ENCODE results near the gene UBE4B.

DNA sequence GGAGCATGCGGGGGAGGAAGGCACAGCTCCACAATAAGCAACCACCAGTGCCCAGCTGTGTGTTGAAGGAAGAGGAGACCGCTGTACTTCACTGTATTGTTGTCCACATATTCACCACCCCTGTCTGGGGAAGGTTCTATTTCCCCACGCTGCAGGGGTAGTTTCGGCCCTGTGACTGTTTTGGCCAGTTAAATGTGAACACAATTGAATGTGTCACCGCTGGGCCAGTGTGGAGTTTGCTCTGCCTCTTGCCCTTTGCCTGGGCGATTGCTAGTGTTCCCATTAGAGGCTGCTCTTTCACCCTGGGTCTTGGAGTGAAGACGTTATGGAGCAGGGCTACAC lies 32.6 kb downstream of the UBE4B start:
- TF ChIP-seq POLR2AphosphoS5 (IDR thresholded peaks at IDR 0.05; ENCODE audit: low read depth, low read length), result no peak
- TF ChIP-seq, protein P1, sequence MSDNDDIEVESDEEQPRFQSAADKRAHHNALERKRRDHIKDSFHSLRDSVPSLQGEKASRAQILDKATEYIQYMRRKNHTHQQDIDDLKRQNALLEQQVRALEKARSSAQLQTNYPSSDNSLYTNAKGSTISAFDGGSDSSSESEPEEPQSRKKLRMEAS (IDR thresholded peaks at IDR 0.05), result no peak
- TF ChIP-seq SIN3A (IDR thresholded peaks at IDR 0.05; ENCODE audit: low read depth), result no peak
- TF ChIP-seq, protein P2, sequence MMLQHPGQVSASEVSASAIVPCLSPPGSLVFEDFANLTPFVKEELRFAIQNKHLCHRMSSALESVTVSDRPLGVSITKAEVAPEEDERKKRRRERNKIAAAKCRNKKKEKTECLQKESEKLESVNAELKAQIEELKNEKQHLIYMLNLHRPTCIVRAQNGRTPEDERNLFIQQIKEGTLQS (IDR thresholded peaks at IDR 0.05), result no peak
- TF ChIP-seq POLR2A (IDR thresholded peaks at IDR 0.05; ENCODE audit: borderline replicate concordance, extremely low read depth, insufficient read depth, insufficient read length), result no peak
- TF ChIP-seq, protein P3, sequence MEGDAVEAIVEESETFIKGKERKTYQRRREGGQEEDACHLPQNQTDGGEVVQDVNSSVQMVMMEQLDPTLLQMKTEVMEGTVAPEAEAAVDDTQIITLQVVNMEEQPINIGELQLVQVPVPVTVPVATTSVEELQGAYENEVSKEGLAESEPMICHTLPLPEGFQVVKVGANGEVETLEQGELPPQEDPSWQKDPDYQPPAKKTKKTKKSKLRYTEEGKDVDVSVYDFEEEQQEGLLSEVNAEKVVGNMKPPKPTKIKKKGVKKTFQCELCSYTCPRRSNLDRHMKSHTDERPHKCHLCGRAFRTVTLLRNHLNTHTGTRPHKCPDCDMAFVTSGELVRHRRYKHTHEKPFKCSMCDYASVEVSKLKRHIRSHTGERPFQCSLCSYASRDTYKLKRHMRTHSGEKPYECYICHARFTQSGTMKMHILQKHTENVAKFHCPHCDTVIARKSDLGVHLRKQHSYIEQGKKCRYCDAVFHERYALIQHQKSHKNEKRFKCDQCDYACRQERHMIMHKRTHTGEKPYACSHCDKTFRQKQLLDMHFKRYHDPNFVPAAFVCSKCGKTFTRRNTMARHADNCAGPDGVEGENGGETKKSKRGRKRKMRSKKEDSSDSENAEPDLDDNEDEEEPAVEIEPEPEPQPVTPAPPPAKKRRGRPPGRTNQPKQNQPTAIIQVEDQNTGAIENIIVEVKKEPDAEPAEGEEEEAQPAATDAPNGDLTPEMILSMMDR (IDR thresholded peaks at IDR 0.05 in 2 of 3, conservative IDR thresholded peaks at IDR 0.05 in 1 of 3; ENCODE audit: borderline replicate concordance in 1 of 3, insufficient read depth in 1 of 3, low read depth in 2 of 3, low read length in 2 of 3), result no peak
- no peak for TF ChIP-seq CEBPB (IDR thresholded peaks at IDR 0.05; ENCODE audit: low read depth)
- no peak for TF ChIP-seq EZH2 (IDR thresholded peaks at IDR 0.05)
- no peak for TF ChIP-seq RAD21 (IDR thresholded peaks at IDR 0.05; ENCODE audit: low read depth)
- TF ChIP-seq EZH2phosphoT487 (IDR thresholded peaks at IDR 0.05; ENCODE audit: borderline replicate concordance), result no peak
